K562 (cell line): ENCODE measurements around the gene IGF2R. TPM values are rescaled to one million over a fixed set of nuclear protein-coding genes. Genes with fewer than 3 reads are reported as not detected.
A peak's percentile ranks its signal among the peaks of the same experiment; 100 is the strongest.

Experiments used
- AFF4 ChIP-seq: sonication (generic); formaldehyde crosslinking; IDR thresholded peaks from 2 replicates; pipeline ENCODE4 v1.8.0; 2023; ENCODE audit warnings: mild to moderate bottlenecking, missing genetic modification reagents
- ATF3 ChIP-seq, 2 experiments: fragments of 450-650 bp in 1 of 2; sonication (generic) in 1 of 2; formaldehyde crosslinking in 1 of 2; IDR thresholded peaks in 1 of 2; conservative IDR thresholded peaks in 1 of 2; 2 replicates each; pipeline versions ENCODE4 v1.6.1 to v1.8.1; 2016 to 2023; ENCODE audit warnings: mild to moderate bottlenecking in 2 of 2, moderate library complexity in 2 of 2, inconsistent platforms in 1 of 2, missing genetic modification reagents in 1 of 2
- HMG20B ChIP-seq: fragments of 250-450 bp; sonication (Bioruptor Pico); IDR thresholded peaks from 2 replicates; pipeline ENCODE4 v1.5.0; 2021; ENCODE audit warnings: mild to moderate bottlenecking
- HMGN3 ChIP-seq: IDR thresholded peaks from 2 replicates; pipeline ENCODE4 v1.6.1; 2011; ENCODE audit warnings: borderline replicate concordance, low read depth, mild to moderate bottlenecking, mixed read lengths, low read length; ENCODE audit not compliant: insufficient read length; ENCODE audit errors: extremely low read depth
- JUN ChIP-seq, 2 experiments: sonication (generic) in 1 of 2; formaldehyde crosslinking in 1 of 2; IDR thresholded peaks; 2 replicates each; pipeline versions ENCODE4 v1.6.1 to v1.8.0; 2012 to 2022; ENCODE audit warnings: borderline replicate concordance in 2 of 2, mild to moderate bottlenecking in 2 of 2, improper control_type of control experiment in 1 of 2, low read depth in 1 of 2, low read length in 1 of 2, missing genetic modification reagents in 1 of 2
- MED1 ChIP-seq: sonication (generic); formaldehyde crosslinking; IDR thresholded peaks from 2 replicates; pipeline ENCODE4 v1.8.1; 2023; ENCODE audit warnings: missing genetic modification reagents, borderline replicate concordance
- NCOA1 ChIP-seq: fragments of 450-650 bp; IDR thresholded peaks from 2 replicates; pipeline ENCODE4 v1.6.1; 2016; ENCODE audit warnings: low read depth
- NFXL1 ChIP-seq: fragments of 450-650 bp; formaldehyde crosslinking; IDR thresholded peaks from 2 replicates; pipeline ENCODE4 v1.4.0; 2021; ENCODE audit warnings: mild to moderate bottlenecking
- PML ChIP-seq: IDR thresholded peaks from 2 replicates; pipeline ENCODE4 v1.6.1; 2012; ENCODE audit warnings: low read length, inconsistent platforms
- RBM25 ChIP-seq: fragments of 200-400 bp; formaldehyde crosslinking; IDR thresholded peaks from 2 replicates; pipeline ENCODE4 v1.6.1; 2018; ENCODE audit warnings: low read length, low read depth, moderate library complexity; ENCODE audit not compliant: severe bottlenecking
- SIN3B ChIP-seq: fragments of 450-650 bp; IDR thresholded peaks from 2 replicates; pipeline ENCODE4 v1.6.1; 2017; ENCODE audit warnings: low read depth, mild to moderate bottlenecking, moderate library complexity
- SLC30A9 ChIP-seq: fragments of 250-450 bp; sonication (Bioruptor Pico); IDR thresholded peaks from 2 replicates; pipeline ENCODE4 v1.8.0; 2022; ENCODE audit warnings: mild to moderate bottlenecking, moderate library complexity
- SOX6 ChIP-seq: fragments of 450-650 bp; IDR thresholded peaks from 2 replicates; pipeline ENCODE4 v1.6.1; 2014; ENCODE audit warnings: mild to moderate bottlenecking
- U2AF2 ChIP-seq: fragments of 200-400 bp; formaldehyde crosslinking; optimal IDR thresholded peaks from 2 replicates; pipeline ENCODE3; 2017; ENCODE audit warnings: low read depth, mild to moderate bottlenecking, low read length
- ZBTB17 ChIP-seq: fragments of 450-650 bp; formaldehyde crosslinking; IDR thresholded peaks from 2 replicates; pipeline ENCODE4 v1.4.0; 2020; ENCODE audit warnings: mild to moderate bottlenecking
- ZBTB7A ChIP-seq: IDR thresholded peaks from 2 replicates; pipeline ENCODE4 v1.6.1; 2011; ENCODE audit warnings: low read depth, mild to moderate bottlenecking, low read length, moderate library complexity, borderline replicate concordance; ENCODE audit not compliant: control insufficient read depth
- ZFP1 ChIP-seq: fragments of 450-650 bp; formaldehyde crosslinking; IDR thresholded peaks from 2 replicates; pipeline ENCODE4 v1.4.0; 2020; ENCODE audit warnings: mild to moderate bottlenecking, mixed read lengths
- ZNF124 ChIP-seq: sonication (generic); formaldehyde crosslinking; IDR thresholded peaks from 2 replicates; pipeline ENCODE4 v1.8.1; 2022; ENCODE audit warnings: missing genetic modification reagents
- ZNF445 ChIP-seq: fragments of 250-450 bp; sonication (Bioruptor Pico); IDR thresholded peaks from 2 replicates; pipeline ENCODE4 v1.4.0; 2020; ENCODE audit warnings: low read depth, mild to moderate bottlenecking, moderate library complexity
- ZNF583 ChIP-seq: fragments of 250-450 bp; sonication (Bioruptor Pico); IDR thresholded peaks from 2 replicates; pipeline ENCODE4 v1.4.0; 2020
- polyA plus RNA-seq, 8 experiments: library from polyadenylated mRNA; depleted of rRNA in 4 of 8; stranded (reverse) in 5 of 8; unstranded in 3 of 8; fragments of >200 nt; fragmentation: Nextera tagmentation in 2 of 8; fragmentation: Illumina TruSeq in 1 of 8; extraction: Ambion mirVana in 2 of 8; extraction: Trizol in 1 of 8; gene quantifications; 2 replicates each; pipeline versions ENCODE4 v1.2.1 to v1.2.3, GENCODE V29; 2011 to 2014; ENCODE audit warnings: inconsistent platforms in 1 of 8, missing spikeins in 1 of 8
- total RNA-seq, 7 experiments: library from RNA; depleted of rRNA in 6 of 7; stranded (reverse); fragments of >200 nt in 6 of 7; fragmentation: Illumina TruSeq in 2 of 7; extraction: Trizol in 2 of 7; gene quantifications; 2 replicates each; pipeline versions ENCODE4 v1.2.1 to v1.2.3, GENCODE V29; 2011 to 2021; ENCODE audit warnings: low replicate concordance in 1 of 7

IGF2R gene
- total and polyA plus RNA-seq, 9 of the 15 experiments (the other 6 are each of a cell fraction or from before 2014, with no cell fraction given): 3.5 to 92.3 (median 34.5) TPM

GRCh38 chr6:160005861-160006540 is 37.1 kb downstream of the IGF2R start (continued):
- TF ChIP-seq NFXL1 (CRISPR knock-in tag) (no peak), AFF4 (CRISPR knock-in tag) (no peak), SIN3B (no peak), ZBTB7A (no peak), ZNF583 (CRISPR knock-in tag) (no peak), ZNF124 (CRISPR knock-in tag) (no peak), SOX6 (no peak), HMG20B (no peak), ATF3 (IDR thresholded peaks at IDR 0.05) (peak; percentile 54; the same call in 1 of the 2 replicates), ATF3 (CRISPR knock-in tag; conservative IDR thresholded peaks at IDR 0.05) (no peak), NCOA1 (peak; percentile 20; the same call in 1 of the 2 replicates), U2AF2 (no peak), ZFP1 (CRISPR knock-in tag) (no peak), RBM25 (peak; percentile 20), ZBTB17 (CRISPR knock-in tag) (no peak), ZNF445 (CRISPR knock-in tag) (no peak), MED1 (CRISPR knock-in tag) (no peak), JUN (IDR thresholded peaks at IDR 0.05; ENCODE audit: borderline replicate concordance, low read depth, low read length) (no peak), JUN (CRISPR knock-in tag; IDR thresholded peaks at IDR 0.05; ENCODE audit: borderline replicate concordance) (no peak), PML (no peak), HMGN3 (no peak), SLC30A9 (no peak)
